Fibroblast of the aortic adventitia (primary cell): ENCODE results near the gene MANBA. TPM values are rescaled to one million over a fixed set of nuclear protein-coding genes. Genes with fewer than 3 reads are reported as not detected.
A peak's percentile ranks its signal among the peaks of the same experiment; 100 is the strongest.
"Not testable (repeated sequence)": the region's sequence is repeated elsewhere in the genome, so short reads cannot be mapped to it uniquely, and the experiment has no call there.

Experiments used
- DNase-seq: peaks from one replicate; pipeline ENCODE4 v3.0.0-alpha.2; 2010; ENCODE audit warnings: low read depth
- H3K4me3 ChIP-seq: 2 replicates; pipeline ENCODE4 v1.5.1; 2011; ENCODE audit warnings: low read depth, mild to moderate bottlenecking, control low read depth, low read length, moderate library complexity
- CTCF ChIP-seq: IDR thresholded peaks from 2 replicates; pipeline ENCODE4 v1.5.1; 2011; ENCODE audit warnings: mild to moderate bottlenecking, low read length, control low read depth, inconsistent platforms; ENCODE audit not compliant: insufficient read depth
- total RNA-seq: library from RNA; depleted of rRNA; stranded (reverse); fragments of >200 nt; gene quantifications from 2 replicates; pipeline ENCODE4 v1.2.3, GENCODE V29; 2012; ENCODE audit warnings: low replicate concordance

MANBA gene
- total RNA-seq, 1 donor, result 32.1 TPM

- TF ChIP-seq CTCF, result no peak
- no peak overlapping the region for H3K4me3 ChIP-seq
- DNase-seq, result no peak
Observed at GRCh38 chr4:102725229-102725628, 35.5 kb downstream of the MANBA start.

GRCh38 chr4:102723511-102723910 lies 37.3 kb downstream of the MANBA start:
- no peak overlapping the region for H3K4me3 ChIP-seq
- DNase-seq, result peak; percentile 10
- TF ChIP-seq CTCF, result no peak

- DNase-seq, result no peak
- no peak for TF ChIP-seq CTCF
- no peak overlapping the region for H3K4me3 ChIP-seq
Observed at GRCh38 chr4:102722740-102723139, 38.0 kb downstream of the MANBA start.

GRCh38 chr4:102718833-102719575 lies 41.8 kb downstream of the MANBA start:
- not testable (repeated sequence) for DNase-seq, H3K4me3 ChIP-seq

GRCh38 chr4:102717448-102718092 lies 43.2 kb downstream of the MANBA start:
- no peak for DNase-seq
- TF ChIP-seq CTCF, result no peak
- no peak overlapping the region for H3K4me3 ChIP-seq

- DNase-seq, result peak; percentile 9
- H3K4me3 ChIP-seq, result no peak overlapping the region
- TF ChIP-seq CTCF, result peak; percentile 8
Observed at GRCh38 chr4:102715057-102715456, 45.7 kb downstream of the MANBA start.

- H3K4me3 ChIP-seq, DNase-seq: not testable (repeated sequence)
Observed at GRCh38 chr4:102713774-102714173, 47.0 kb downstream of the MANBA start.

GRCh38 chr4:102713096-102713495 lies 47.7 kb downstream of the MANBA start:
- H3K4me3 ChIP-seq, result no peak overlapping the region
- TF ChIP-seq CTCF, result no peak
- DNase-seq, result peak; percentile 65
